ENCODE results near the gene IGFBP3.

The IGFBP3 gene

DNA sequence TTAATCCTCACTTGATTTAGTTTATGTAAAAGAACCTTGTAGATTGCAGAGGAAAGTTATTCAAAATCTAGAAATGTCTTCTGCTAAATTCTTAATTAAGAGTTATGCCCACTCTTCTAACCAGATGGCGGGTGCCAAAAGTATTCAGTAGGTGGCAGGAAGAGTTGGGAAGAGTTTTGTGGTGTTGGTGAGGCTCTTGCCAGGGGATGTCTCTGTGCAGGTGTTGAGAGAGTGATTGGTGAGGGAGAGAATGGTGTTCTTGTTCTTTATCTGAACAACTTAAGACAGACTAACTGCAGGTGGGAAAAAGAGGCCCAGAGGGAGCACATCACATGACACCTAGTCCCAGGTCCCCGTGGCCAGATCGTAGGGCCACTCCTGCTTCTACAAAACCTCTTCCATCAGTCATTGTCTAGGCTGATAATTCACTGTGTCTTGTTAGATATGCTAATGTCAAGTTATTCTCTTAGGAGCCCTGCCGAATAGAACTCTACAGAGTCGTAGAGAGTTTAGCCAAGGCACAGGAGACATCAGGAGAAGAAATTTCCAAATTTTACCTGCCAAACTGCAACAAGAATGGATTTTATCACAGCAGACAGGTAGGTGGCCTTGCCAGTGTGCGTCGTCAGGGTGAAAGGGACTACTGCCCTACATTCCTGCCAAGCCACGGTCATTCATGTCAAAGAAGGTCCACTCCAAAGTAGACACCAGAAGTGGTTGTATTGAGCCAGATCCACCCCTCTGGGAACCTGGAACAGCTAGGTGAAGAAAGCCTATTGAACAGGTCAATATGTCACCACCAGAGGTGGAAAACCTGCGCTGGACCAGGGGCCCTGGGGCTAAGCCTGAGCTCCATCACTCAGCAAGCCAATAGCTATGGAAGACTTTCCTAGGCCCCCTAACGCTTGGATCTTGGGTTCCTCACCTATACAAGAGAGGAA, 29.3 kb downstream of the IGFBP3 start:
- no peak for DNase-seq (ENCODE audit: low read depth)

DNA sequence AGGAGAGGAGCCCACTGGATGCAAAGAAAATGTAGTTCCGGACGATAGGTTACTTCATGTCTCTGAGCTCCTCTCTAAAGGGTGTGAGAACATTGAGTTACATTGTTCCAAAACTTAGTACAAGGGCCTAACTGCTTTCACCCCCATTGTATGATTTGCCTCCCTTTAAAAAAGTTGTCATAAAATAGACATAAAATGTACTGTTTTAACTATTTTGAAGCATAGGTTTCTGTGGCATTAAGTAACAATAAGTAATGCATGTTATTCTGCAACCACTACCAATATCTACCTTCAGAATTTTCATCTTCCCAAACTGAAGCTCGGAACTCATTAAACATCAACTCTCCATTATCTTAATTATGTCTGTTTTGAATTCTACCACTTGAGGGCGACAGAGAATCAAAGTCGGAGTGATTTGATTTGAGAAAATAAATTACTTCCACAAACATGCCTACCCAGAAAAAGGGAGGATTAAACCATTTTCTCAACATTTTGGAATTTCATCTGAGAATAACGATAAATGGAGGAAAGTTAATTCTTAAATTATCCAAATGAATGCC, 30.1 kb downstream of the IGFBP3 start:
- DNase-seq (ENCODE audit: low read depth), result no peak

DNA sequence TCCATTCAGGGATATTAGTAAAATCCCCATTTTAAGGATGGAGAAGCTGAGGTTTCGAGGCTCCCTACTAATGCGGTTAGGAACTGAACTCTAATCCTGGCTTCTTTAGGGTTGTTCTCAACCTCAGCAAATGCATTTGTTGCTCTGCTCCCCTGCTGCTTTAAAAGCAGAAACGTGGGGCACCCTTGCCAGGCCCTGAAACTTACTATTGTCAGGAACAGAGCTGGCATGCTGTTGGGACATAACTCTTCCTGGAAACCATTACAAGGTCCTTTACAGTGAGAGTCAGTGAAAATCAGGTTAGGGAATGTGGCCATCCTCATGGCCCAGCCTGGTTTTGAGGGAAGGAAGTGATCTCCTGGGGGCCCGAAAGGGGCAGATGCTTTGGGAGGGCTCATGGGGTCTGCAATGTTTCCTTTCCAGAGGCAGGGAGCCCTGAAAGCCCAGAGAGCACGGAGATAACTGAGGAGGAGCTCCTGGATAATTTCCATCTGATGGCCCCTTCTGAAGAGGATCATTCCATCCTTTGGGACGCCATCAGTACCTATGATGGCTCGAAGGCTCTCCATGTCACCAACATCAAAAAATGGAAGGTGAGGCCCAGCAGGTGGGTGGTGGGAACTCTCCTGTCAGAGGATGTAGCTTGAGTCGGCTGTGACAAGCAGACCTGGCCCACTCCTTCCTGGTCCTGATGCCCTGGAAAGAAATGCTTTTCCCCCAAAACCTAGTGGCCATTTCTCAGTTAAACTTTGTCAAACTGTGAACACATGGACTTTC, 30.8 kb downstream of the IGFBP3 start:
- DNase-seq (ENCODE audit: low read depth), result no peak

DNA sequence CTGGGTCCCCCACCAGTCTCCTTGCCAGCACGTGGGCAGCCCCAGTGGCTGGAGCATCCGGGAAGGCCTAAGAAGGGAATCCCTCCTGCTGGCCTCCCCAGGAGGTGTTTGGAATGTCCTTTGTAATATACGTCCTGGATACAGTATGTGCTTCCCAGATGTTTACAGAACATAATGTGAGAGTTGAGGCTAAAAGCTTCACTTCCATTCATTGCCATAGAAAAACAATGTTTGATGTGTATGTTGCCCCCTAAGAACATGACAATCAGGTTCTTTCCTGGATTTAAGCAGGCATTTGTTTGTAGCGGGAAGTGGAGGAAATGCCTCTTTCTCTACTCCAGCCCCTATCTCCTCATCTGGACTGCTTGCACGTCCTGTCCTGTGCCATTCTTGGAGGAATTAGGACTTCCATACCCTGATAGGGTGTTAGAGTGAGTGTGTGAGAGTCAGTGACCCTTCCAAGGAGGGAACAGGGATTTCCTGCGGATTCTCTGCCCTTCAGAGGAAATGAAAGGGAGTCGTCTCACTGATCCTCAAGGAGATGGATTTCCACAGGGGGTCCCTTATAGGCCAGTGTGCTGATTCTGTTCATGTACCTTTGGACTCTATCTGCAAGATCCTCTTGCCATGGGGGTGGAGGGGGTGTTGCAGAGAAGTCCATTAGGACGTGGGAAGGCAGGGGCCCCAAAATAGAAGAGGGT, 31.6 kb downstream of the IGFBP3 start:
- no peak for DNase-seq (ENCODE audit: low read depth)

DNA sequence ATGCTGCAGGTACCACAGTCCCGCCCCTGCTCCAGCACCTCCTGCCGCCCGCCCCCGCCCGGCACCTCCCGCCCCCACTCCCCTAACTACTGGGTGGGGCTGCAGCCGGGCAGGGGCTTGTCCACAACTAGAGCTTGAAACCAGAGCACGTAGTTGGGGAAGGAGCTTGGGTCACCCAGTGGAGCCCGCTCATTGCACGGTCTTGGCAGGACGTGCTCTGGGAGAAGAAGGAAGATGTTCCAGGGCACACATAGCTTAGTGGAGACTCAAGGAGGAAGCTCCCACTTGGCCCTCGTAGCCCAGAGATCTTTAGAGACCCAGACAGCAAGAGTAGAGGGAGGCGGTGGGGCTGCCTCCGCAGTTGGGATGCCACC, 32.1 kb downstream of the IGFBP3 start:
- DNase-seq (ENCODE audit: low read depth), result no peak

DNA sequence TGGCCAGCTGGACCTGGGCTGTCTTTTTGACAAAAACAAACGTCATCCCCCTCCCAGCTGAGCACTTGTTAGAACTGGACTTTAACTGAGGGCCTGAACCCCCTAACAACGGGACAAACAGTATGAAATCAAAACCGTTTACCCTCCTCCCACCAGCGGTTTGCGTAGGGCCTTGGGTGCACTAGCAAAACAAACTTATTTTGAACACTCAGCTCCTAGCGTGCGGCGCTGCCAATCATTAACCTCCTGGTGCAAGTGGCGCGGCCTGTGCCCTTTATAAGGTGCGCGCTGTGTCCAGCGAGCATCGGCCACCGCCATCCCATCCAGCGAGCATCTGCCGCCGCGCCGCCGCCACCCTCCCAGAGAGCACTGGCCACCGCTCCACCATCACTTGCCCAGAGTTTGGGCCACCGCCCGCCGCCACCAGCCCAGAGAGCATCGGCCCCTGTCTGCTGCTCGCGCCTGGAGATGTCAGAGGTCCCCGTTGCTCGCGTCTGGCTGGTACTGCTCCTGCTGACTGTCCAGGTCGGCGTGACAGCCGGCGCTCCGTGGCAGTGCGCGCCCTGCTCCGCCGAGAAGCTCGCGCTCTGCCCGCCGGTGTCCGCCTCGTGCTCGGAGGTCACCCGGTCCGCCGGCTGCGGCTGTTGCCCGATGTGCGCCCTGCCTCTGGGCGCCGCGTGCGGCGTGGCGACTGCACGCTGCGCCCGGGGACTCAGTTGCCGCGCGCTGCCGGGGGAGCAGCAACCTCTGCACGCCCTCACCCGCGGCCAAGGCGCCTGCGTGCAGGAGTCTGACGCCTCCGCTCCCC, 32.7 kb downstream of the IGFBP3 start, which contains the start of gene IGFBP1:
TSS of gene IGFBP1 (plus strand) at position 304 of the 808 bp plus-strand sequence. CDS start at position 469, 165 bp downstream.
- no peak for DNase-seq (ENCODE audit: low read depth)

DNA sequence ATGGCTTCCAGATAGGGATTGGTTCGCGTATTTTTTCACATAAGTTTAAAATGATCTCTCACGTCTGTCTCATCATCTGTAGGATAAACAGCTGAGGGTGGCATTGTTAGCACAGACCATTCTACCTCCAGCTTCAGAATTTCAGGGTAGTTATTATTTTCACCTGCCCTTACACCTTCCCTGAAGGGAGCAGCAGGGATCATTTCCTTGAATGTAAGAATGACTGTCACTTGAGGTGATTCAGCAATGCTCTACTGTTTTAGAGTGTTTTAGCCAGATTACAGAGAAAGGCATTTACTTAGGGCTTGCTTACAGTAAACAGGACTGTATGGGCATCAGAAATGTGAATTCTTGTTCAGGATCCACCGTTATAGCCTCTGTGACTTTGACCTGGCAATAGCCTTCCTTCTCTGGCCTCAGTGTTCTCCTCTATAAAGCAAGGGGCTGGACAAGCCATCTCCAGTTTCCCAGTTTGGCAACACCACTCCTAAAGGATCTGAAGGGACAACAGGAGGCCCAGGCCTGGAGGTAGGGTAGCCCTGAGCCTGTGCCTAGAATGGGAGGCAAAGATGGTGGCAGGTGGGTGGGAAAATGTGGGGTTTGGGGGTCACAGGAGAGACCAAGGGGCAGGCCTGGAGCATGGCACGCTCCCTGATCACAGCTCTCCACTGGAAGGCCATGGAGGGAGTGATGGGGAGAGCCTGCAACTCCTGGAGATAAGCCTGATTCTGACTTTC, 34.0 kb downstream of the IGFBP3 start:
- DNase-seq (ENCODE audit: low read depth), result no peak

DNA sequence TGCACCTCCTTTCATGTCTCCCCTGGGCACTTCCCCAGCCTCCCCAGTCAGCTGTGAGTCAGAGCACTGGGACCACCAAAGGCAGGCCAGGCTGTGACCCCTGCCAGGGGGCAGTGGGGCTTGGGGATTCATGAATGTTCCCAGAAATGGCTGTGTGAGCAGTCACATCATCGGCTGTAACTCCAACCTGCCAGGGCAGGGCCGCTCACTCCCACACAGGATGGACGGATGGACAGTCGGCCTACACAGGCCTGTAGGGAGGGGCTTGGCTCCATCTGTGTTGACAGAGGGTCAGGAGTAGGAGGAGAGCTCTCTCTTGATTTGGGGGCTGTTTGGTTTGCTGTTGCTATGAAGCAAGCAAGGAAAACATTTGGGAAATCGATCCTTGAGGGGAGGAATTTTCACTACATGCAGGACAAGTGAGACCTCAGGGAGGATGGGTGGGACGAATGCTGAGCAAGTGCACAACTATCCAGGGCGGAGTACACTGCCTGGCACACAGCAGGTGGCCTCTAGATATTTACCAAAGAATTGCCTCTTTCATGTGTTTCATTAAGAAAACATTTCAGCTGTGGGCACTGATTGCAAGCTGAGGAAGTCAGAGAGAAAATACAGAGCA, 35.7 kb downstream of the IGFBP3 start:
- no peak for DNase-seq (ENCODE audit: low read depth)

DNA sequence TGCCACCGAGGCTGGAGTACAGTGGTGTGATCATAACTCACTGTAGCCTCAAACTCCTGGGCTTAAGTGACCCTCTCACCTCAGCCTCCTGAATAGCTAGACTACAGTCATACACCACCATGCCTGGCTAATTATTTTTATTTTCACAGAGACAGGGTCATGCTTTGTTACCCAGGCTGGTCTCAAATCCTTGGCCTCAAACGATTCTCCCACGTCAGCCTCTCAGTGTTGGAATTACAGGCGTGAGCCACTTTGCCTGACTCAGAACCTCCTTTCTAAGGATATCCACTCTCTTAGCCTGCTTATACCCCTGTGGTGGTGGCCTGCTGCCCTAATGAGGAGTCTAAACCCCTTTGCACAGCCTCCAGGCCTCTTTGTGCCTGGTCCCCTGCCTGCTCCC, 36.9 kb downstream of the IGFBP3 start:
- DNase-seq (ENCODE audit: low read depth), result no peak

DNA sequence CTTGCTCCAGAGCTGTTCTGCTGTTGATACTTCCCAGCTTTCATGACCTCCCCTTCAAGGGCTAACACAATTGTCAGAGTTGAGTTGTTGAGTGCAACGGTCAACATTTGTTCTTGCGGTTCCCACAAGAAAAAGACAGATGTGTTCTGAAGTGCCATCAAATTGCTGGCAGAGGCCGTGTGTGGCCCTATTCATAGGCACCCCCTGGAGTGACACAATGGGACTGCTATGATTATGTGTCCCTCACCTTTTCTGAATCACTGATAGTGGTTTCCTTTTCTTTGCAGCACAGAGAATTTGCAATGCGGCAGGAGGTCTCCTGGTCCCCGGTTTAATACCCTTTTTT, 38.6 kb downstream of the IGFBP3 start:
- no peak for DNase-seq (ENCODE audit: low read depth)

DNA sequence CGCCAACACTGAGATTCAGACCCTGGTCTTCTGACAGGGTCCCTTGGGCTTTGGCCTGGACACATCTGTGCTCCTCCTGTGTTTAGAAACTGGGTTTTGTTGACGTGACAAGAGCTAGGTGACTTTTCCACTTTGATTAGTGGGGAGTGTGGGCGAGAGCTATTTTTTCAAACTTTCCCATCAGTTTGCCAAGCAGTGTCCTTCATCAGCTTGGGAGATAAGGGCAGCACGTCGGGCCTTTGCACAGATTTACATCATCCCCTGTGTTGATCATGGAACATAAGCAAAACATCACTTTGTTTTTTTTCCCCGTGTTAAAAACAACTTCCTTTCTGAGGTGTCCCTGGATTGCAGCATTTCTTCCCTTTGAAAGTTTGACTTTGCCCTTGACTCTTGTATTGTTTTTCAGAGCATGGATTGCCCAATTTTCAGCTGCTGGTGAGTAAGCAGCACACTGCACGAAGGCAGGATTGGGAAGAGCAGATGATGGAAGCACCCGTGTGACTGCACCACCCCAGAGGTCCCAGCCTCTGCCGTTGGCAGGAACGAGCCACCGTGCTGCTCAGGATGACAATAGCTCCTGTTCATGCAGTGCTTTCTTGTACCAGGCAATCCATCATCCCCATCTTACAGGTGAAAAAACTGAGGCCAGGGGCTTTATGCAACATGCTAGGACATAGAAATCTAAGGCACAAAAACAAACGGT, 39.2 kb downstream of the IGFBP3 start:
- DNase-seq (ENCODE audit: low read depth), result no peak

DNA sequence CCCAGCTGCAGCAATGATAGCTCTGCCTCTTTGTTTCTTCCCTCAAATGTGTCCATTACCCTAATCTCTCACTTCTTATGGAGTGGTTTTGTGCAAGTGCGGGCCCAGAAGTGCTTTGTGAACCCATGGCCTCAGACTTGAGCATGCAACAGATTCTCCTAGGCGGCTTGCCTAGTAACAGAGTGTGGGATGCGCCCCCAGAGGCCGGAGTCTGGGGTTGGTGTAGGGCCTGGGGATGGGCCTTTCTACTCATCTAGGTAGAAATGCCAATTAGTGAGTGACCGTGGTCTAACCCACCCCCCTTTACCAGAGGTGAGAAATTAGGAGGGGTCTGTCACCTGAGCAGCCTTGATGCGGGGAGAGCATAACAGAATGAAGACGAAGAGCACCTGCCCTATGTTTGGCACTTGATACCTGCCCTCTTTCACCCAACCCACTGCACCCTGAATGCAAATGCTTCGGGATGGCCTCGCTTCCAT, 39.8 kb downstream of the IGFBP3 start:
- DNase-seq (ENCODE audit: low read depth), result no peak

DNA sequence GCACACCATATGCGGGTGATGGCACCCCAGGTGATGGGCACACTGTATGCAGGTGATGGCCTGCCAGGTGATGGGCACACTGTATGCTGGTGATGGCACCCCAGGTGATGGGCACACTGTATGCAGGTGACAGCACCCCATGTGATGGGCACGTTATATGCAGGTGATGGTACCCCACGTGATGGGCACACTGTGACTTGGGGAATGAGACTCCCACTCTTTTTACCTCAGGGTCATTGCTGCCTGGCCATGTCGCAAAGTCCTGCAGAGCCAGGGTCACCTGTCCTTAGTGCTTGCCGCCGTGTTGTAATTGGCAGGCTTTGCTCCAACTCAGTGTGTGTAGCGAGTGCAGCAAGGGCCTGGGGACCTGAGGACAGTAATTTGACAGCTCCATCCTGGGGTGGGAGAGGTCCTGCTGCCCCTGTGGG, 40.6 kb downstream of the IGFBP3 start:
- no peak for DNase-seq (ENCODE audit: low read depth)

DNA sequence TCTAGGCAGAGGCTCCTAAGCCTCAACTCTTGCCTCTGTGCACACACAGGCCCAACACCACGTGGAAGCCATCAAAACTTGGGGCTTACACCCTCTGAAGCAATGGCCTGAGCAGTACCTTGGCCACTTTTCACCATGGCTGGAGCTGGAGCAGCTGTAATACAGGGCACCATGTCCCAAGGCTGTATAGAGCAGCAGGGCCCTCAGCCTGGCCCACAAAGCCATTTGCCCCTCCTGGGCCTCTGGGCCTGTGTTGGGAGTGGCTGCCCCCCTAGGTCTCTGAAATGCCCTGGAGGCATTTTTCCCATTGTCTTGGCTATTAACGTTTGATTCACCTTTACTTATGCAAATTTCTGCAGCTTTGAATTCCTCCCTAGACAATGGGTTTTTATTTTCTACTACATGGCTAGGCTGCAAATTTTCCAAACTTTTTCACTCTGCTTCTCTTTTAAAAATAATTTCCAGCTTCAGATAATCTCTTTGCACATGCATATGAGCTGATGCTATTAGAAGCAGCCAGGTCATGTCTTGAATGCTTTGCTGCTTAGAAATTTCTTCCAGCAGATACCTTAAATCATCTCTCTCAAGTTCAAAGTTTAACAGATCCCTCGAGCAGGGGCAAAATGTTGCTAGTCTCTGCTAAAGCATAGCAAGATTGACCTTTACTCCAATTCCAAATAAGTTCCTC, 42.5 kb downstream of the IGFBP3 start:
- no peak for DNase-seq (ENCODE audit: low read depth)

DNA sequence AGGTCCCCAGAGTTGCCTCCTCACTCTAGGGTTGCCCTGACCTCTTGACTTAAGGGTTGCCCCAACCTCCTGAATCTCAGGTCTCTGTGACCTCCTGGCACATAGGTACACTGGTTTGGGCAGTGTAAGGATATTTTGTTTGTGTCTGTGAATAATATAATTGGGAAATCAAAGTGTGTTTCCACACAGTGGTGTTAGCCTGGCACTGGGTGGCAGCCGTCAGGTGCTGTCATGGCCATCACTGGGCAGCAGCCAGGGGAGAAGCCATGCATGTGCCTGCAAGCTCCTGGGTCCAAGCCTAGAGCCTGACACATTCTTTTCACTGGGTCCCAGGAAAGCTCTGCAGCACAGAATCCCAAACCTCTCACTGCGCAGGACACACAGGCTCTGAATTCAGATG, 44.6 kb downstream of the IGFBP3 start:
- DNase-seq (ENCODE audit: low read depth), result no peak

DNA sequence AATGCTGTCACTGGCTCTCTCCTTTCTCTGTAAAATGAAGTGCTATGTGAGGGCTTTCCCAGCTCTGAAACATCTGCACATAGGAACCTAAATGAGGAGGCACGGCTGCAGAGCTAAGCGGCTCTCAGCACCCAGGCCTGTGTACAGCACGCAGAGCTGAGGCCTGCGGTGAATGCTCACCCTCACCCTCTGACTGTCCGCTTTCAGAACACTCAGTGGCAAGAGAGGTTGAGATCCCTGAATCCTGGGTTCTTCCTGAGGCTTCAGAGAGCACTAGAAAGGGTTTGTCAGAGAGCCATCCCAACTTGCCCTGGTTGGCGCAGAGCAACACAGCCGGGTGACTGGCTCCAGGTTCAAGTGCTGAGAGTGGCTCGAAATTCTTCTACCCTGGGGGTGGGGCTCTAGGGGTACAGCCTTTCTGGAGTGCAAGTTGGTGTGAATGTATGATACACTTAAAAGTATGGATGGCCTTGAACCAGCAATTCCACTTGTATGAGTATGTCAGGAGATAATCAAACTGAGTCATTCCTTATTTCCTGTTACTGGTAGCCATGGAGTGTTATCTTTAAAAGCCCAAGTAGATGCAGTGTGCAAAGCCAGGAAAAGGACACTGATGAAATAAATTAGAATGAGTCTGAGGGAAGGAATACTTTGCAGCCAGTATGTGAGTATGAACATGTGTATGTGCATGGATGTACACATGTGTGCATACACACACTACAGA, 46.5 kb downstream of the IGFBP3 start:
- DNase-seq (ENCODE audit: low read depth), result no peak

DNA sequence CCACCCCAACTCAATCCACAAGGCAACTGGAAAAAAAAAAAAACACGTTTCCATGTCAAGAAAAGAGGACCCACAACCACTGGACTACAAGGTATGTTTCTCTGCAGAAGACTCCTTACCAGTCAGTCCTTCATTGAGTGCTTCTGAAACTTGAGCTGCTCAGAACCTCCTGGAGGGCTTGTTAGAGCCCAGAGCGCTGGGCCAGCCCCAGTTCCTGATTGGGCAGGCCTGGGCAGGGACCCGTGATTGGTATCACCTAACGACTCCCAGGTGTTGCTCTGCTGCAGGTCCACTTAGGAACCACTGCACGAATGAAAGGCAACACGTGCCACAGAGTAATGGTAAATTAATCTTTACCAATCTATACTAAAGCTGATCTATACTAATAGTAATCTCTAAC, 47.7 kb downstream of the IGFBP3 start:
- DNase-seq (ENCODE audit: low read depth), result no peak

DNA sequence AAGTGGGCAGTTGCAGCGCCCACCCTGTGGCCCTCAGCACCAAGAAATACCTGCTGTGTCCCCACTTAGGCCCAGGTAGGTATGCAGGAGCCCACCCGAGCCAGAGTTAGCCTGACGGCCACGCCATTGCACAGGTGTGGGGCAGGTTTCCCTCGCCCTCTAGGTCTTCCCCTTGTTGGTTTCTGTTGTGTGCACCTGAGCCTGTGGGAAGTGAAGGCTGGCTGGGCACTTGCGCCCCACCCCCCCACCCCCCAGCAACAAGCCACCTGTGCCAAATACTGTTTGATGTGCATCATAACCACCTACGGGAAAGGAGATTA, 48.1 kb downstream of the IGFBP3 start, which contains the start of gene CCDC201:
TSS of gene CCDC201 (minus strand) at position 48 of the 320 bp plus-strand sequence. CDS start 75 bp downstream, outside the sequence.
- DNase-seq (ENCODE audit: low read depth), result no peak
